IgD-negative memory B cell (primary cell): ENCODE measurements around the gene SLC12A9. TPM values are rescaled to one million over a fixed set of nuclear protein-coding genes. Genes with fewer than 3 reads are reported as not detected.
A peak's percentile ranks its signal among the peaks of the same experiment; 100 is the strongest.

Source experiments
- H3K27ac Mint-ChIP-seq, 3 donors: one replicate each; pipeline ENCODE4 v1.8.0; 2020 to 2022; ENCODE audit warnings: mild to moderate bottlenecking in 3 of 3, mixed read lengths in 3 of 3, moderate library complexity in 1 of 3
- H3K27me3 Mint-ChIP-seq: one replicate; pipeline ENCODE4 v1.8.0; 2021; ENCODE audit warnings: mixed read lengths
- H3K36me3 Mint-ChIP-seq: one replicate; pipeline ENCODE4 v1.8.0; 2020; ENCODE audit warnings: mild to moderate bottlenecking, mixed read lengths
- H3K4me1 Mint-ChIP-seq, 3 donors: one replicate each; pipeline ENCODE4 v1.8.0; 2020 to 2022; ENCODE audit warnings: mixed read lengths in 3 of 3, mild to moderate bottlenecking in 1 of 3
- H3K4me3 Mint-ChIP-seq, 4 donors: one replicate each; pipeline ENCODE4 v1.8.0; 2020 to 2022; ENCODE audit warnings: mild to moderate bottlenecking in 4 of 4, mixed read lengths in 4 of 4, moderate library complexity in 3 of 4
- H3K9me3 Mint-ChIP-seq, 3 donors: one replicate each; pipeline ENCODE4 v1.8.0; 2020 to 2021; ENCODE audit warnings: mixed read lengths in 3 of 3, mild to moderate bottlenecking in 1 of 3
- polyA plus RNA-seq: library from polyadenylated mRNA; unstranded; fragments of 300-500 nt; fragmentation: Illumina TruSeq; gene quantifications from one replicate; pipeline ENCODE4 v1.2.3, GENCODE V29; 2021

The SLC12A9 gene
- polyA plus RNA-seq, 1 donor from 2014 or later = 11.4 TPM

GRCh38 chr7:100879685-100880261, 27.3 kb downstream of the SLC12A9 start:
- H3K27me3 Mint-ChIP-seq = no peaks in the 10 kb centered on the region
- H3K36me3 Mint-ChIP-seq = peaks cover 6% of the 10 kb centered on the region
- peak overlapping the region in 1 of 4 donors; percentile 67 for H3K4me3 Mint-ChIP-seq
- peaks cover 0 to 2% (median 0%) of the 10 kb centered on the region in 3 donors for H3K9me3 Mint-ChIP-seq
- no peak overlapping the region for H3K27ac Mint-ChIP-seq
- peaks cover 26 to 33% (median 26%) of the 10 kb centered on the region in 3 donors for H3K4me1 Mint-ChIP-seq

GRCh38 chr7:100880645-100881044, 28.1 kb downstream of the SLC12A9 start:
- Mint-ChIP-seq H3K9me3 (peaks cover 0 to 2% (median 0%) of the 10 kb centered on the region in 3 donors), H3K27ac (peak overlapping the region in 1 of 3 donors; percentile 59), H3K36me3 (peaks cover 8% of the 10 kb centered on the region), H3K4me3 (peak overlapping the region in 3 of 4 donors; percentile 28 to 81 (median 73)), H3K27me3 (no peaks in the 10 kb centered on the region), H3K4me1 (peaks cover 24 to 29% (median 26%) of the 10 kb centered on the region in 3 donors)

GRCh38 chr7:100881136-100881535, 28.6 kb downstream of the SLC12A9 start:
- Mint-ChIP-seq H3K4me1 (peaks cover 22 to 29% (median 27%) of the 10 kb centered on the region in 3 donors), H3K9me3 (peaks cover 0 to 2% (median 0%) of the 10 kb centered on the region in 3 donors), H3K36me3 (peaks cover 8% of the 10 kb centered on the region), H3K27me3 (no peaks in the 10 kb centered on the region), H3K4me3 (peak overlapping the region in 3 of 4 donors; percentile 43 to 75 (median 73)), H3K27ac (no peak overlapping the region)

- no peaks in the 10 kb centered on the region for H3K27me3 Mint-ChIP-seq
- H3K9me3 Mint-ChIP-seq = no peaks in the 10 kb centered on the region
- peaks cover 23 to 31% (median 28%) of the 10 kb centered on the region in 3 donors for H3K4me1 Mint-ChIP-seq
- H3K27ac Mint-ChIP-seq = no peak overlapping the region
- H3K4me3 Mint-ChIP-seq = no peak overlapping the region
- H3K36me3 Mint-ChIP-seq = peaks cover 10% of the 10 kb centered on the region
These were observed 29.7 kb downstream of the SLC12A9 start for GRCh38 chr7:100882201-100882600.

GRCh38 chr7:100882785-100883526, 30.4 kb downstream of the SLC12A9 start:
- peaks cover 30 to 35% (median 32%) of the 10 kb centered on the region in 3 donors for H3K4me1 Mint-ChIP-seq

GRCh38 chr7:100884736-100885439, 32.4 kb downstream of the SLC12A9 start:
- H3K4me1 Mint-ChIP-seq = peaks cover 29 to 32% (median 31%) of the 10 kb centered on the region in 3 donors
- peak overlapping the region; percentile 47 to 80 (median 70) for H3K27ac Mint-ChIP-seq
- peaks cover 13% of the 10 kb centered on the region for H3K36me3 Mint-ChIP-seq
- no peaks in the 10 kb centered on the region for H3K9me3 Mint-ChIP-seq
- H3K27me3 Mint-ChIP-seq = peaks cover 1% of the 10 kb centered on the region
- H3K4me3 Mint-ChIP-seq = peak overlapping the region in 1 of 4 donors; percentile 42

More at GRCh38 chr7:100882785-100883526, 30.4 kb downstream of the SLC12A9 start:
- Mint-ChIP-seq H3K27ac (no peak overlapping the region), H3K36me3 (peaks cover 16% of the 10 kb centered on the region), H3K4me3 (no peak overlapping the region), H3K27me3 (peaks cover 1% of the 10 kb centered on the region), H3K9me3 (no peaks in the 10 kb centered on the region)

GRCh38 chr7:100885440-100886141, 33.1 kb downstream of the SLC12A9 start:
- H3K4me3 Mint-ChIP-seq = peak overlapping the region in 2 of 4 donors; percentile 42 to 81
- H3K36me3 Mint-ChIP-seq = peaks cover 13% of the 10 kb centered on the region
- no peaks in the 10 kb centered on the region for H3K9me3 Mint-ChIP-seq
- H3K4me1 Mint-ChIP-seq = peaks cover 30 to 32% (median 32%) of the 10 kb centered on the region in 3 donors
- H3K27ac Mint-ChIP-seq = peak overlapping the region in 1 of 3 donors; percentile 47
- H3K27me3 Mint-ChIP-seq = peaks cover 3% of the 10 kb centered on the region

- Mint-ChIP-seq H3K27ac (peak overlapping the region in 2 of 3 donors; percentile 39 to 93), H3K4me3 (peak overlapping the region in 3 of 4 donors; percentile 42 to 93 (median 67)), H3K36me3 (peaks cover 13% of the 10 kb centered on the region), H3K27me3 (peaks cover 6% of the 10 kb centered on the region), H3K4me1 (peaks cover 30 to 34% (median 31%) of the 10 kb centered on the region in 3 donors), H3K9me3 (no peaks in the 10 kb centered on the region)
These were observed 33.8 kb downstream of the SLC12A9 start for GRCh38 chr7:100886142-100886935.

- peaks cover 10% of the 10 kb centered on the region for H3K27me3 Mint-ChIP-seq
- peak overlapping the region; percentile 93 to 96 (median 95) for H3K27ac Mint-ChIP-seq
- H3K4me3 Mint-ChIP-seq = peak overlapping the region; percentile 72 to 96 (median 93)
- H3K9me3 Mint-ChIP-seq = no peaks in the 10 kb centered on the region
- H3K4me1 Mint-ChIP-seq = peaks cover 31 to 38% (median 32%) of the 10 kb centered on the region in 3 donors
- H3K36me3 Mint-ChIP-seq = peaks cover 13% of the 10 kb centered on the region
These were observed 34.5 kb downstream of the SLC12A9 start for GRCh38 chr7:100886936-100887515.

GRCh38 chr7:100887516-100888290, 35.2 kb downstream of the SLC12A9 start:
- Mint-ChIP-seq H3K9me3 (no peaks in the 10 kb centered on the region), H3K27me3 (peaks cover 13% of the 10 kb centered on the region), H3K4me1 (peaks cover 31 to 38% (median 32%) of the 10 kb centered on the region in 3 donors), H3K4me3 (peak overlapping the region; percentile 72 to 96 (median 93)), H3K27ac (peak overlapping the region; percentile 93 to 96 (median 95)), H3K36me3 (peaks cover 13% of the 10 kb centered on the region)

GRCh38 chr7:100888291-100888987, 35.9 kb downstream of the SLC12A9 start:
- H3K27ac Mint-ChIP-seq = peak overlapping the region; percentile 87 to 95 (median 93)
- H3K9me3 Mint-ChIP-seq = no peaks in the 10 kb centered on the region
- H3K4me3 Mint-ChIP-seq = peak overlapping the region; percentile 86 to 96 (median 94)
- peaks cover 16% of the 10 kb centered on the region for H3K27me3 Mint-ChIP-seq
- peaks cover 13% of the 10 kb centered on the region for H3K36me3 Mint-ChIP-seq
- H3K4me1 Mint-ChIP-seq = peaks cover 30 to 38% (median 32%) of the 10 kb centered on the region in 3 donors

GRCh38 chr7:100888988-100889750, 36.7 kb downstream of the SLC12A9 start, which contains the start of gene UFSP1:
UFSP1 (minus strand) TSS chr7:100889715; CDS start chr7:100889271, 444 bp downstream.
- Mint-ChIP-seq H3K4me1 (peaks cover 30 to 38% (median 32%) of the 10 kb centered on the region in 3 donors), H3K27ac (peak within 1 kb of the TSS; percentile 87 to 95 (median 93)), H3K36me3 (peaks cover 13% of the 10 kb centered on the region), H3K27me3 (peaks cover 18% of the 10 kb centered on the region), H3K4me3 (peak within 1 kb of the TSS; percentile 86 to 96 (median 94)), H3K9me3 (no peaks in the 10 kb centered on the region)
